OCI-LY1 (cell line): ENCODE measurements around the gene CAMTA1.

Experiments
- CTCF ChIP-seq: fragments of 200-600 bp; sonication (generic), shearing (Covaris generic); IDR thresholded peaks from 2 replicates; pipeline ENCODE4 v1.5.1; 2017; ENCODE audit warnings: mild to moderate bottlenecking, antibody characterized with exemption, low read length, moderate library complexity, mixed read lengths
- EZH2 ChIP-seq: fragments of 200-600 bp; sonication (generic), shearing (Covaris generic); IDR thresholded peaks from 2 replicates; pipeline ENCODE4 v1.8.0; 2017; ENCODE audit warnings: borderline replicate concordance, mixed run types, mild to moderate bottlenecking, antibody characterized with exemption, low read length, moderate library complexity, mixed read lengths

GRCh38 chr1:7365706-7366105, 580.5 kb downstream of the CAMTA1 start:
- TF ChIP-seq CTCF, result no peak
- no peak for TF ChIP-seq EZH2
